B cell (primary cell): ENCODE results near the gene FOXK1.

Experiments
- EZH2 ChIP-seq: IDR thresholded peaks from 2 replicates; pipeline ENCODE4 v1.6.1; 2012; ENCODE audit warnings: borderline replicate concordance, low read depth, mild to moderate bottlenecking, moderate library complexity, low read length; ENCODE audit not compliant: insufficient read depth, poor library complexity, severe bottlenecking
- TF ChIP-seq, protein P1 (sequence below): fragments of 200-600 bp; IDR thresholded peaks from one replicate; pipeline ENCODE4 v1.8.0; 2022; ENCODE audit warnings: antibody characterized with exemption, mild to moderate bottlenecking

- TF ChIP-seq, protein P1, sequence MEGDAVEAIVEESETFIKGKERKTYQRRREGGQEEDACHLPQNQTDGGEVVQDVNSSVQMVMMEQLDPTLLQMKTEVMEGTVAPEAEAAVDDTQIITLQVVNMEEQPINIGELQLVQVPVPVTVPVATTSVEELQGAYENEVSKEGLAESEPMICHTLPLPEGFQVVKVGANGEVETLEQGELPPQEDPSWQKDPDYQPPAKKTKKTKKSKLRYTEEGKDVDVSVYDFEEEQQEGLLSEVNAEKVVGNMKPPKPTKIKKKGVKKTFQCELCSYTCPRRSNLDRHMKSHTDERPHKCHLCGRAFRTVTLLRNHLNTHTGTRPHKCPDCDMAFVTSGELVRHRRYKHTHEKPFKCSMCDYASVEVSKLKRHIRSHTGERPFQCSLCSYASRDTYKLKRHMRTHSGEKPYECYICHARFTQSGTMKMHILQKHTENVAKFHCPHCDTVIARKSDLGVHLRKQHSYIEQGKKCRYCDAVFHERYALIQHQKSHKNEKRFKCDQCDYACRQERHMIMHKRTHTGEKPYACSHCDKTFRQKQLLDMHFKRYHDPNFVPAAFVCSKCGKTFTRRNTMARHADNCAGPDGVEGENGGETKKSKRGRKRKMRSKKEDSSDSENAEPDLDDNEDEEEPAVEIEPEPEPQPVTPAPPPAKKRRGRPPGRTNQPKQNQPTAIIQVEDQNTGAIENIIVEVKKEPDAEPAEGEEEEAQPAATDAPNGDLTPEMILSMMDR = peak; percentile 68
- no peak for TF ChIP-seq EZH2
Measured at GRCh38 chr7:4683884-4684565, 1.9 kb downstream of the FOXK1 start.
